HPDE6-E6E7 (cell line): ENCODE measurements around the gene PRKCA.
A peak's percentile ranks its signal among the peaks of the same experiment; 100 is the strongest.
"Not testable (repeated sequence)": the region's sequence is repeated elsewhere in the genome, so short reads cannot be mapped to it uniquely, and the experiment has no call there.

Source experiments
- DNase-seq: peaks from one replicate; pipeline ENCODE4 v3.0.0; 2011; ENCODE audit warnings: missing footprints; ENCODE audit errors: extremely low spot score

Gene PRKCA

GRCh38 chr17:66679631-66680517 lies 377.5 kb downstream of the PRKCA start:
- no peak for DNase-seq

GRCh38 chr17:66682283-66682682 lies 379.9 kb downstream of the PRKCA start:
- no peak for DNase-seq

- no peak for DNase-seq
Observed at GRCh38 chr17:66684261-66684660, 381.8 kb downstream of the PRKCA start.

GRCh38 chr17:66684731-66685130 lies 382.3 kb downstream of the PRKCA start:
- no peak for DNase-seq

GRCh38 chr17:66686601-66687000 lies 384.2 kb downstream of the PRKCA start:
- no peak for DNase-seq

- no peak for DNase-seq
Observed at GRCh38 chr17:66687570-66688284, 385.3 kb downstream of the PRKCA start.

- no peak for DNase-seq
Observed at GRCh38 chr17:66689221-66689620, 386.8 kb downstream of the PRKCA start.

GRCh38 chr17:66690166-66690565 lies 387.8 kb downstream of the PRKCA start:
- DNase-seq: no peak

- no peak for DNase-seq
Observed at GRCh38 chr17:66691644-66692420, 389.4 kb downstream of the PRKCA start.

GRCh38 chr17:66692421-66692690 lies 389.9 kb downstream of the PRKCA start:
- no peak for DNase-seq

- no peak for DNase-seq
Observed at GRCh38 chr17:66695098-66695497, 392.7 kb downstream of the PRKCA start.

GRCh38 chr17:66698270-66698669 lies 395.9 kb downstream of the PRKCA start:
- no peak for DNase-seq

GRCh38 chr17:66701462-66701861 lies 399.0 kb downstream of the PRKCA start:
- DNase-seq: no peak

- peak; percentile 28 for DNase-seq
Observed at GRCh38 chr17:66702106-66702936, 399.9 kb downstream of the PRKCA start.

GRCh38 chr17:66704858-66705520 lies 402.6 kb downstream of the PRKCA start:
- DNase-seq: no peak

GRCh38 chr17:66706851-66707450 lies 404.5 kb downstream of the PRKCA start:
- no peak for DNase-seq

- DNase-seq: no peak
Observed at GRCh38 chr17:66711401-66711800, 409.0 kb downstream of the PRKCA start.

GRCh38 chr17:66711881-66712321 lies 409.5 kb downstream of the PRKCA start:
- no peak for DNase-seq

- no peak for DNase-seq
Observed at GRCh38 chr17:66712453-66712852, 410.0 kb downstream of the PRKCA start.

GRCh38 chr17:66713021-66713532 lies 410.7 kb downstream of the PRKCA start:
- DNase-seq: not testable (repeated sequence)
